HEK293 (cell line): ENCODE measurements around the gene BTG4.

Experiments
- ELK4 ChIP-seq: IDR thresholded peaks from 2 replicates; pipeline ENCODE4 v1.6.1; 2011; ENCODE audit warnings: mild to moderate bottlenecking, low read depth, low read length, borderline replicate concordance
- KLF1 ChIP-seq: fragments of 450-650 bp; formaldehyde crosslinking; IDR thresholded peaks from 2 replicates; pipeline ENCODE4 v1.5.1; 2016; ENCODE audit warnings: missing biosample characterization, missing genetic modification characterization
- KLF10 ChIP-seq: fragments of 450-650 bp; IDR thresholded peaks from 2 replicates; pipeline ENCODE4 v1.5.1; 2018; ENCODE audit warnings: missing biosample characterization, mild to moderate bottlenecking, missing genetic modification characterization
- KLF8 ChIP-seq: fragments of 450-650 bp; formaldehyde crosslinking; IDR thresholded peaks from 2 replicates; pipeline ENCODE4 v1.5.1; 2016; ENCODE audit warnings: missing biosample characterization, missing genetic modification characterization
- MEIS1 ChIP-seq: sonication (generic); formaldehyde crosslinking; IDR thresholded peaks from 2 replicates; pipeline ENCODE4 v1.8.1; 2022; ENCODE audit warnings: missing genetic modification reagents, mild to moderate bottlenecking, borderline replicate concordance
- MZF1 ChIP-seq: fragments of 450-650 bp; formaldehyde crosslinking; IDR thresholded peaks from 2 replicates; pipeline ENCODE4 v1.5.1; 2017; ENCODE audit warnings: missing biosample characterization, missing genetic modification characterization, borderline replicate concordance
- PRDM10 ChIP-seq: fragments of 450-650 bp; formaldehyde crosslinking; IDR thresholded peaks from 2 replicates; pipeline ENCODE4 v1.5.1; 2016; ENCODE audit warnings: missing biosample characterization, missing genetic modification characterization
- PRDM4 ChIP-seq: fragments of 450-650 bp; formaldehyde crosslinking; IDR thresholded peaks from 2 replicates; pipeline ENCODE4 v1.5.1; 2017; ENCODE audit warnings: missing biosample characterization, missing genetic modification characterization
- ZBTB21 ChIP-seq: fragments of 450-650 bp; formaldehyde crosslinking; IDR thresholded peaks from 2 replicates; pipeline ENCODE4 v1.5.1; 2017; ENCODE audit warnings: missing biosample characterization, missing genetic modification characterization
- ZNF169 ChIP-seq: fragments of 450-650 bp; formaldehyde crosslinking; IDR thresholded peaks from 2 replicates; pipeline ENCODE4 v1.5.1; 2016; ENCODE audit warnings: missing biosample characterization, missing genetic modification characterization
- ZNF184 ChIP-seq: fragments of 450-650 bp; IDR thresholded peaks from 2 replicates; pipeline ENCODE4 v1.5.1; 2018; ENCODE audit warnings: missing biosample characterization, mild to moderate bottlenecking, missing genetic modification characterization
- ZNF280C ChIP-seq: fragments of 450-650 bp; formaldehyde crosslinking; IDR thresholded peaks from 2 replicates; pipeline ENCODE4 v1.5.1; 2016; ENCODE audit warnings: missing biosample characterization, missing genetic modification characterization
- ZNF302 ChIP-seq: fragments of 450-650 bp; formaldehyde crosslinking; IDR thresholded peaks from 2 replicates; pipeline ENCODE4 v1.5.1; 2016; ENCODE audit warnings: missing biosample characterization, missing genetic modification characterization, low read depth
- ZNF341 ChIP-seq: fragments of 450-650 bp; formaldehyde crosslinking; IDR thresholded peaks from 2 replicates; pipeline ENCODE4; 2016; ENCODE audit warnings: low read depth, missing biosample characterization, missing genetic modification characterization
- ZNF398 ChIP-seq: fragments of 450-650 bp; formaldehyde crosslinking; IDR thresholded peaks from 2 replicates; pipeline ENCODE4 v1.5.1; 2017; ENCODE audit warnings: missing biosample characterization, missing genetic modification characterization
- ZNF510 ChIP-seq: fragments of 450-650 bp; formaldehyde crosslinking; IDR thresholded peaks from 2 replicates; pipeline ENCODE4 v1.5.1; 2018; ENCODE audit warnings: mild to moderate bottlenecking, missing genetic modification characterization, missing biosample characterization; ENCODE audit not compliant: insufficient replicate concordance
- ZNF549 ChIP-seq: fragments of 450-650 bp; IDR thresholded peaks from 2 replicates; pipeline ENCODE4 v1.5.1; 2018; ENCODE audit warnings: missing biosample characterization, missing genetic modification characterization, mild to moderate bottlenecking, inconsistent platforms, moderate library complexity
- ZNF555 ChIP-seq: fragments of 450-650 bp; formaldehyde crosslinking; conservative IDR thresholded peaks from 2 replicates; pipeline ENCODE4 v1.5.1; 2017; ENCODE audit warnings: missing biosample characterization, mild to moderate bottlenecking, missing genetic modification characterization, inconsistent platforms
- ZNF692 ChIP-seq: fragments of 450-650 bp; formaldehyde crosslinking; IDR thresholded peaks from 2 replicates; pipeline ENCODE4 v1.5.1; 2016; ENCODE audit warnings: missing biosample characterization, missing genetic modification characterization
- ZNF704 ChIP-seq: fragments of 450-650 bp; formaldehyde crosslinking; IDR thresholded peaks from 2 replicates; pipeline ENCODE4 v1.5.1; 2016; ENCODE audit warnings: missing biosample characterization, missing genetic modification characterization
- ZNF843 ChIP-seq: fragments of 450-650 bp; formaldehyde crosslinking; IDR thresholded peaks from 2 replicates; pipeline ENCODE4 v1.5.1; 2016; ENCODE audit warnings: missing biosample characterization, missing genetic modification characterization
- ZSCAN5A ChIP-seq: fragments of 450-650 bp; formaldehyde crosslinking; IDR thresholded peaks from 2 replicates; pipeline ENCODE4 v1.5.1; 2016; ENCODE audit warnings: missing biosample characterization, missing genetic modification characterization

The BTG4 gene

GRCh38 chr11:111540114-111540936 is 28.1 kb upstream of the BTG4 start, which contains the start of gene LAYN (continued):
- TF ChIP-seq ZNF843 (tag by site-specific recombination) (no peak), ZNF510 (no peak), ELK4 (no peak), ZNF549 (tag by site-specific recombination) (no peak), ZNF555 (no peak), PRDM4 (tag by site-specific recombination) (no peak), ZNF184 (tag by site-specific recombination) (no peak), ZNF398 (tag by site-specific recombination) (peak; percentile 54; the same call in 1 of the 2 replicates), ZBTB21 (tag by site-specific recombination) (no peak), ZNF341 (tag by site-specific recombination) (peak; percentile 61; the same call in 1 of the 2 replicates), ZNF692 (0 out of 2 replicates have a peak, but pooled peaks have one; percentile 14), ZNF280C (tag by site-specific recombination) (no peak), KLF10 (no peak), ZNF704 (tag by site-specific recombination) (no peak), ZNF302 (tag by site-specific recombination) (no peak), PRDM10 (tag by site-specific recombination) (peak; percentile 90), MEIS1 (CRISPR knock-in tag) (no peak), KLF8 (tag by site-specific recombination) (no peak), ZSCAN5A (tag by site-specific recombination) (0 out of 2 replicates have a peak, but pooled peaks have one; percentile 56), ZNF169 (no peak), KLF1 (tag by site-specific recombination) (no peak; the same call in 1 of the 2 replicates), MZF1 (no peak)
